ENCODE measurements around the gene TEX44.

The TEX44 gene

DNA sequence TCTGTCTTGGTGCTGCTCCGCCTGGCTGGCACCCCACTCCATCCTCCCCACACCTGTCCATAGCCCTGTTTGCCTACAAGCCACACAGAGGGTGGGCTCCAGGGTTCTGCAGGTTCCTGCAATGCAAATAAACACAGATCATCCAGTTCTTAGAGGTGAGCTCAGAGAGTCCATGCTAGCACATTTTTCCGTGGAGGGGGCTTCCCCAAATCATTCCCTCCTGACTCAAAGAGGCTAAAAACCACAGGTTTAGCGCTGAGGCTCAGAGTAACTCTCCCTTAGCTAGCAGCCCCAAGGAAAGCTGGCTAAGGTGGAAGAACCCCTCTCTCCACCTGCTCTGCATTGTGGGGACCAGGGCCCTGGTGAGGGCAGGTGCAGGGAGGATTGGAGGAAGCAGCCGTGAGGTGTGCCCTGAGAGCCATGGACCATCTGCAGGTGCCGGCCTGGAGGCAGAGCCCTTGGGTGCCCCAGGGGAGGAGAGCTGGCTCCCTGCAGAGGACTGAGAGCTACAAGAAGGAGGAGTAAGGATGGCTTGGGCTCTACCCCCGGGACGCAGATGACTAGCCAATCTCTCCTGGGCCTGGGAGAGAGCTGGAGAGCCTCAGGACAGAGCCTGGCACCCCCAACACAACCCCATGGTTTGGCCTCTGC lies 23.8 kb upstream of the TEX44 start:
- TF ChIP-seq EGR1 (IDR thresholded peaks at IDR 0.05) (no peak), TCF12 (IDR thresholded peaks at IDR 0.05; ENCODE audit: low read depth) (no peak), TAF1 (IDR thresholded peaks at IDR 0.05; ENCODE audit: low read depth) (no peak), CEBPB (IDR thresholded peaks at IDR 0.05) (no peak), EP300 (IDR thresholded peaks at IDR 0.05; ENCODE audit: borderline replicate concordance) (no peak), FOXM1 (IDR thresholded peaks at IDR 0.05; ENCODE audit: borderline replicate concordance, low read depth) (no peak)
- TF ChIP-seq, protein P1, sequence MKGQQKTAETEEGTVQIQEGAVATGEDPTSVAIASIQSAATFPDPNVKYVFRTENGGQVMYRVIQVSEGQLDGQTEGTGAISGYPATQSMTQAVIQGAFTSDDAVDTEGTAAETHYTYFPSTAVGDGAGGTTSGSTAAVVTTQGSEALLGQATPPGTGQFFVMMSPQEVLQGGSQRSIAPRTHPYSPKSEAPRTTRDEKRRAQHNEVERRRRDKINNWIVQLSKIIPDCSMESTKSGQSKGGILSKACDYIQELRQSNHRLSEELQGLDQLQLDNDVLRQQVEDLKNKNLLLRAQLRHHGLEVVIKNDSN (IDR thresholded peaks at IDR 0.05): no peak

DNA sequence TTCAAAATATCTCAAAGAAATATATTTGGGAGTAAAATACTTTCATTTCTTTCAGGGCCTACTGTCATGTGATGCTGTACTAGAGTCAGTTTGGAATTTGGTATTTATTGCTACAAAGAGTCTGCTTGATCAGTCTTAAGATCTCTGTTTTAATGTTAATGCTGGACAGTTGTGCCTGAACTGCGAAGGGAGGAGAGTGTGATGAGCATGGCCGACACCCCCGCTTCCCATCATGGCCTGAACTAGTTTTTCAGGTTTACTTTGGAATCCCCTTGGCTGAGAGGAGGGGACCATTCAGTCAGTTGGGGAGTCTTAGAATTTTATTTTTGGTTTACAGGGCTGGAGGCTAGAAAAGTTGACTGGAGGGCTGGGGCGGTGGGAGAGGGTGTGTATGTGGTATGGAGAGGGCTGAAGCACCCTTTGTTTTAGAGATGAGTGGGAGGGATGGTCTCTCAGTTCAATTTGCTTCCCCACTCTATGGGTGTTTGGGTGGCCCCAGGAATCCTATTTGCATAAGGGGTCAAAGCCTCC lies 20.9 kb upstream of the TEX44 start:
- TF ChIP-seq ZBTB7A (IDR thresholded peaks at IDR 0.05; ENCODE audit: low read depth): no peak
- no peak for TF ChIP-seq YY1 (IDR thresholded peaks at IDR 0.05; ENCODE audit: low read depth)
- no peak for TF ChIP-seq CREB1 (IDR thresholded peaks at IDR 0.05; ENCODE audit: low read depth)
- TF ChIP-seq, protein P2, sequence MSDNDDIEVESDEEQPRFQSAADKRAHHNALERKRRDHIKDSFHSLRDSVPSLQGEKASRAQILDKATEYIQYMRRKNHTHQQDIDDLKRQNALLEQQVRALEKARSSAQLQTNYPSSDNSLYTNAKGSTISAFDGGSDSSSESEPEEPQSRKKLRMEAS (IDR thresholded peaks at IDR 0.05): no peak
- TF ChIP-seq RAD21 (IDR thresholded peaks at IDR 0.05; ENCODE audit: low read depth): no peak
- TF ChIP-seq TEAD4 (IDR thresholded peaks at IDR 0.05): no peak
- no peak for TF ChIP-seq CEBPB (IDR thresholded peaks at IDR 0.05)
- TF ChIP-seq TAF1 (IDR thresholded peaks at IDR 0.05; ENCODE audit: low read depth): no peak

DNA sequence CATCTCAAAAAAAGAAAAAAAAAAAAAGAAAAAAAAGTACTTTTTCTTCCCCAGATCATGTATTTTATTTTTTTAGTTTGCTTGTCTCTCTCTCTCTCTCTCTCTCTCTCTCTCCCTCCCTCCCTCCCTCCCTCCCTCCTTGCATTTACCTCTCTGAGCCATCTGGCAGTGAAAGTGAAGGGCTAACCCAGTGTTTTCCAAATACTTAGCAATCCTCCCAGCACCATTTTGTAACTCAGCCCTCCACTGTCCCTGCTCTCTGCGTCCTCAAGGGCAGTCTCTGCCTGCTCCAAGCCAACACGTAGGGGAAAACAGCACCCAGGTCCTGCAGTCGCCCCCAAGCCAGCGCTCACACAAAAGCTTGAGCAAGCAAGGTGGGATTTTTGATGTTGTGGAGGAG lies 19.6 kb upstream of the TEX44 start:
- TF ChIP-seq EGR1 (IDR thresholded peaks at IDR 0.05): no peak
- TF ChIP-seq, protein P2 (IDR thresholded peaks at IDR 0.05): no peak
- TF ChIP-seq, protein P1 (IDR thresholded peaks at IDR 0.05): no peak
- no peak for TF ChIP-seq NFIC (IDR thresholded peaks at IDR 0.05)
- TF ChIP-seq YY1 (IDR thresholded peaks at IDR 0.05; ENCODE audit: low read depth): no peak
- no peak for TF ChIP-seq TAF1 (IDR thresholded peaks at IDR 0.05; ENCODE audit: low read depth)
- TF ChIP-seq CEBPB (IDR thresholded peaks at IDR 0.05): no peak
- no peak for TF ChIP-seq RAD21 (IDR thresholded peaks at IDR 0.05; ENCODE audit: low read depth)
- no peak for TF ChIP-seq ZBTB7A (IDR thresholded peaks at IDR 0.05; ENCODE audit: low read depth)
- no peak for TF ChIP-seq TCF12 (IDR thresholded peaks at IDR 0.05; ENCODE audit: low read depth)
- no peak for TF ChIP-seq TEAD4 (IDR thresholded peaks at IDR 0.05)
- TF ChIP-seq, protein P3, sequence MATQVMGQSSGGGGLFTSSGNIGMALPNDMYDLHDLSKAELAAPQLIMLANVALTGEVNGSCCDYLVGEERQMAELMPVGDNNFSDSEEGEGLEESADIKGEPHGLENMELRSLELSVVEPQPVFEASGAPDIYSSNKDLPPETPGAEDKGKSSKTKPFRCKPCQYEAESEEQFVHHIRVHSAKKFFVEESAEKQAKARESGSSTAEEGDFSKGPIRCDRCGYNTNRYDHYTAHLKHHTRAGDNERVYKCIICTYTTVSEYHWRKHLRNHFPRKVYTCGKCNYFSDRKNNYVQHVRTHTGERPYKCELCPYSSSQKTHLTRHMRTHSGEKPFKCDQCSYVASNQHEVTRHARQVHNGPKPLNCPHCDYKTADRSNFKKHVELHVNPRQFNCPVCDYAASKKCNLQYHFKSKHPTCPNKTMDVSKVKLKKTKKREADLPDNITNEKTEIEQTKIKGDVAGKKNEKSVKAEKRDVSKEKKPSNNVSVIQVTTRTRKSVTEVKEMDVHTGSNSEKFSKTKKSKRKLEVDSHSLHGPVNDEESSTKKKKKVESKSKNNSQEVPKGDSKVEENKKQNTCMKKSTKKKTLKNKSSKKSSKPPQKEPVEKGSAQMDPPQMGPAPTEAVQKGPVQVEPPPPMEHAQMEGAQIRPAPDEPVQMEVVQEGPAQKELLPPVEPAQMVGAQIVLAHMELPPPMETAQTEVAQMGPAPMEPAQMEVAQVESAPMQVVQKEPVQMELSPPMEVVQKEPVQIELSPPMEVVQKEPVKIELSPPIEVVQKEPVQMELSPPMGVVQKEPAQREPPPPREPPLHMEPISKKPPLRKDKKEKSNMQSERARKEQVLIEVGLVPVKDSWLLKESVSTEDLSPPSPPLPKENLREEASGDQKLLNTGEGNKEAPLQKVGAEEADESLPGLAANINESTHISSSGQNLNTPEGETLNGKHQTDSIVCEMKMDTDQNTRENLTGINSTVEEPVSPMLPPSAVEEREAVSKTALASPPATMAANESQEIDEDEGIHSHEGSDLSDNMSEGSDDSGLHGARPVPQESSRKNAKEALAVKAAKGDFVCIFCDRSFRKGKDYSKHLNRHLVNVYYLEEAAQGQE (IDR thresholded peaks at IDR 0.05; ENCODE audit: low read depth): no peak
- no peak for TF ChIP-seq CREB1 (IDR thresholded peaks at IDR 0.05; ENCODE audit: low read depth)
- TF ChIP-seq FOXM1 (IDR thresholded peaks at IDR 0.05; ENCODE audit: borderline replicate concordance, low read depth): no peak
- TF ChIP-seq EP300 (IDR thresholded peaks at IDR 0.05; ENCODE audit: borderline replicate concordance): no peak

DNA sequence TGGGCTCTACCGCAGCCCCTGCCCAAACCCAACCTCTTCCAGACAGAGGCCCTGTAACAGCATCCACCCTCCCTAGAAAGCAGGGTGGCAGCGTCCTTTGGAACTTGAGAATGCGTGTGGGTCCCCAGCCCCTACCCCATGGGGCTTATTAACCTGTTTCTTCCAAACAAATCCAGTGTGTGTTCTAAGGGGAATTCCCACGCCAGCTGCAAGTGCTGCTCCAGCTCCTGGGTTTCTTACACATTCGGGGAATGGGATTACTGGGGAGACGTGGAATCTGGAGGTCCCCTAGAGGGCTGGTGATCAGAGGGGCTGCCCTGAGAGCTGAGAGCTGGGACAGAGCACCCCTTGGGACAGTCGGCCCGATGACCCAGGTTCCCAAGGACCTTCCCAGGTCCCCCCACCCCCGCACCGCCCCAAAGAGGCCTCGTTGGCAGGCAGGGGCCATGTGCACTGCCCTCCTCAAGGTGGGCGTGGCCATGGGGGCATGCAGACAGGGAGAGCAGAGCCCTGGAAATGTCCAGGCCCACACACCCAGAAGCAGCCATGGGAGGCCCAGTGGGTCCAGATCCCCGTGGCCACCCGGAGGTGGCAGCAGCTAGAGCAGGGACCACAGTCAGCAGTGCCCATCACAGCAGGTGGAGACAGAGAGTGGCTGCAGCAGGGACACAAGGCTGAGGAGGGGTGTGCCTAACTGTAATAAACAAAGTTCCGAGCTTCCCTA lies 18.8 kb upstream of the TEX44 start:
- TF ChIP-seq, protein P2 (IDR thresholded peaks at IDR 0.05): no peak
- TF ChIP-seq CREB1 (IDR thresholded peaks at IDR 0.05; ENCODE audit: low read depth): no peak
- no peak for TF ChIP-seq ZBTB7A (IDR thresholded peaks at IDR 0.05; ENCODE audit: low read depth)
- no peak for TF ChIP-seq NFIC (IDR thresholded peaks at IDR 0.05)
- TF ChIP-seq, protein P1 (IDR thresholded peaks at IDR 0.05): no peak
- no peak for TF ChIP-seq TAF1 (IDR thresholded peaks at IDR 0.05; ENCODE audit: low read depth)
- TF ChIP-seq, protein P3 (IDR thresholded peaks at IDR 0.05; ENCODE audit: low read depth): no peak
- no peak for TF ChIP-seq FOXM1 (IDR thresholded peaks at IDR 0.05; ENCODE audit: borderline replicate concordance, low read depth)
- no peak for TF ChIP-seq TCF12 (IDR thresholded peaks at IDR 0.05; ENCODE audit: low read depth)
- no peak for TF ChIP-seq EGR1 (IDR thresholded peaks at IDR 0.05)
- TF ChIP-seq TEAD4 (IDR thresholded peaks at IDR 0.05): no peak
- TF ChIP-seq EP300 (IDR thresholded peaks at IDR 0.05; ENCODE audit: borderline replicate concordance): no peak
- no peak for TF ChIP-seq YY1 (IDR thresholded peaks at IDR 0.05; ENCODE audit: low read depth)
- TF ChIP-seq CEBPB (IDR thresholded peaks at IDR 0.05): no peak
- no peak for TF ChIP-seq RAD21 (IDR thresholded peaks at IDR 0.05; ENCODE audit: low read depth)
